Measurements from ENCODE around the gene PPM1D.

- TF ChIP-seq EZH2 (IDR thresholded peaks at IDR 0.05; ENCODE audit: insufficient read depth, poor library complexity, severe bottlenecking) (no peak), EZH2phosphoT487 (IDR thresholded peaks at IDR 0.05; ENCODE audit: insufficient read depth, low read depth) (no peak)
Observed at GRCh38 chr17:60679287-60679686, 79.3 kb downstream of the PPM1D start.
